HG03280 (cell line): ENCODE data around the gene NAT10.

Experiments used
- ATAC-seq: cut with Tn5 transposase; IDR thresholded peaks from one replicate; pipeline ENCODE4 v1.9.1; 2021; ENCODE audit warnings: mild to moderate bottlenecking, moderate library complexity; ENCODE audit not compliant: unreplicated experiment

Gene NAT10

DNA sequence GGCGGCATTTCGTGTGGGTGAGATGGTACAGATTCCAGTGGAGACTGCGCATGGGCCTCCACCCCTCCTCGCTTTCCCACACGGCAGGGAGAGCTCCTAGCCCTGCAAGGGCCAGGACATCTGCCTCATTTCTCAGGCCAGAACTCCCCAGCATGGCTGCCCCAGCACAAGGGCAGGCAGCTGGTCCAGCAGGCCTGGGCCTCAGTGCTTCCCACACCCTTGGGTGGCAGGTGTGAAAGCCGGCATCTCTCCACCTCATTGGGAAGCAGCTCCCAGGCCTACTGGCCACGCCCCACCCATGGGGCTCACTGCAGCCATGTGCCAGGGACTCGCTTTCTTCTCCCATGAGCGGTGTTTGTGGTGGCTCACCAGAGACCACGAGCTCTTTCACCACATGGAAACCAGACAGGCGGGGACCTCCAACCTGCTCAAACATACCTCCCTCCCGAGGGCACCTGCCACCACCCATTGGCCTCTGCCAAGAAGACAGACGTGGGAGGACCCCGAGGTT, 79.1 kb downstream of the NAT10 start:
- no peak for ATAC-seq

GRCh38 chr11:34185926-34186841, 80.8 kb downstream of the NAT10 start:
- ATAC-seq, result no peak

- no peak for ATAC-seq
Observed at GRCh38 chr11:34188181-34188580, 82.8 kb downstream of the NAT10 start.

GRCh38 chr11:34189191-34189590, 83.8 kb downstream of the NAT10 start:
- ATAC-seq, result no peak

GRCh38 chr11:34190192-34191139, 85.0 kb downstream of the NAT10 start:
- ATAC-seq, result no peak

DNA sequence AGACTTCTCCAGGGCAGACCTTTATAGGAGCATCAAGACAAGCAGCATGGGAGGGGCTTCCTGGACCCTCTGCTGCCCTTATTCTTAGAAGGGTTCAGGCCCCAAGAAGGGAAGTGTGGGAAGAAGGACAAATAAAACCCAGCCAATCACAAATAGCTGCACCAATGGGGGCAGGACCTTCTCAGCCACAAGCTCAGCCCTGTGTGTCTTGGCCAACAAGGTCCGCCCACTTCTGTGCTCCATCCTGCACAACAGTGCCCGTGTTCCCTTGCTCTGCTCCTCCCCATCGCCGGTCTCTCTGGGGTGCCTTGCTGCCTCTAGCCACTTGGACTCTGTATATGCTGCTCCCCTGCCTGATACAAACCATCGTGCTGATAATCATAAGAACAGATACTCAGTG, 86.1 kb downstream of the NAT10 start:
- ATAC-seq, result no peak

DNA sequence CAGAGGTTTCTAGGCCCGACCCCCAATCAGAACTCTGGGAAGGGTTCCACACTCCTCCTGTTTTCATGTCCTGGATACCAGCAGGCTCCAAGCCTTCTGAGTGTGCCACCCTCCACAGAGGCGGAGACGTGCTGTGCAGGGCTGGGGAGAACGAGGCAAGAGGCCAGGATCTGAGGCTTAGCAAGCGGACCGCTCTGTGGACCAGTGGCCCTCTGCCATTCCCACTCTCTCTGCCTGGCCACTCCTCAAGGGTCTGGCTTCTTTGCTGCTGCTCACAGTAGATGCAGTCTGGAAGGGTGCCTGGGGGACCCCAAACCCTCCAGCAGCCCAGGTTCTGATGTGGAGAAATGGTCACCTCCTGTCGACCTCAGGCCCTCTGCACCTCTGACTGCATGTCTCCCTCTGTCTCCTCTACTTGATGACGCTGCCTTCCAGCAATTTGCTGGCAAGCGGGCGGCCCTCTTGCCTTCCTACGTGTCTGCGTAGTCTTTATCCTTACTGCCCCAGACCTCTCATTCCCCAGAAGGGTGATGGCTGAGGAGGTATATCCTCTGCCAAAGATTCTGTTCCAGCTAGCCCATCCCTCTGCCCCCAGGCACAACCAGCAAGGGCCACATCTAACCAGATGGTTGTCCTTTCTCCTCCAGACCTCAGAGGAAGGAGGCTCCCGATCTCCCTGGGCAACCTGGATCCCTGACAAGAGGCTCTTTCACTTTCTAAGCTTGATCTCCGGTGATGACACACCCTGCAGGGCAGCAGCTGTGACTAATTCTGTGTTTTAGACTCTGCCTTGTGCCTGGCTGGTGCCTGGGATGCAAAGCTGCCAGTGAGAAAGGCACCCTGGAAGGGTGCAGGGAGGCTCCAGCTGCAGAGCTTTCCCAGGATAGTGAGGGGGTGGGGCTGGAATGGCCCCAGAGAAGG, 87.3 kb downstream of the NAT10 start:
- ATAC-seq, result no peak

DNA sequence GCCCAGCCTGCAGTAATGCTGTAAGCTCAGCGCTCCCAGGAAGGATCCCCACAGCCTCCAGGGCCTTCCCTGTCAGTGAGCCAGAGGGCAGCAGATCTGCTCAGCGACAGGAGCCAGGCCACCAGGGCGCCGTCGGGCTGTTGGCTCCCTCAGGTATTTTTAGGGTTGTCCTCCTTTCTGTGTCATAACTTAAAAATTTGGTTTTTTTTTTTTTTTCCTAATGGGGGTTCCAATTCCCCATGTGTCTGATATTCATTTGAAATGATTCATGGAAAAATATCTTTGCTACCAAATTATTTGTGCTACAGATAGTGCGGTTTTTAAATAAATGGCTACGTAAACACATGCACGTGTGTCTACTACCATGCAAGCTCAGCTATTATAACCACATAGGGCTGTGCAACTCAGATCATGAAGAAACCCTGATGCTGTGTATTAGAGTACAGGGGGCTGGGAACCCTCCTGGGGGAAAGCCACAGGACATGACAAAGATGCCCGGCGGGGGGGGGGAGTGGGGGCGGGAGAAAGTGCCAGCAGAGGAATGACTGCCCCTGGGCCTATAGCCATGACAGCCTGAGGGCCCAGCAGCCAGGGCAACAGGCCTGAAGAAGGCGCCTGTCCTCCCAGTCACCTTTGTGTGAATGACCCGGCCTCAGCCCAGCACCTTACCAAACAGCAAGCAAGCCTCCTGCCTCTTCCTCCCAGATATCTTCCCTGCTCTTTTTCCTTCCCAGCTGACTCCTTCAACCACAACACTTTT, 89.3 kb downstream of the NAT10 start:
- no peak for ATAC-seq
